ENCODE results near the gene VWA1. TPM values are rescaled to one million over a fixed set of nuclear protein-coding genes. Genes with fewer than 3 reads are reported as not detected.
"Not testable (repeated sequence)": the region's sequence is repeated elsewhere in the genome, so short reads cannot be mapped to it uniquely, and the experiment has no call there.

VWA1 gene
- total and polyA plus RNA-seq, 2 of the 4 experiments (the other 2 are of a cell fraction): 1.1 to 6.1 TPM

- in situ Hi-C loops (cut with MboI; ENCODE audit: low sequenced_read_pairs); H3K27ac ChIP-seq (ENCODE audit: insufficient read depth, low read length); H3K4ac ChIP-seq (ENCODE audit: low read depth, low read length); H3K4me2 ChIP-seq (ENCODE audit: low read depth, low read length); H4K20me1 ChIP-seq (ENCODE audit: insufficient read depth, low read length); CTCF ChIA-PET; H2BK15ac ChIP-seq (ENCODE audit: low read depth, low read length); H3K14ac ChIP-seq (replicated peaks; ENCODE audit: low read depth, low read length); BruUV-seq (replicated peaks); H2AK9ac ChIP-seq (replicated peaks; ENCODE audit: low read depth, low read length, poor library complexity); H3K9me1 ChIP-seq (ENCODE audit: insufficient read depth, low read length); H3K4me3 ChIP-seq (ENCODE audit: insufficient read depth, low read depth, low read length); H3K56ac ChIP-seq (ENCODE audit: extremely low read depth, insufficient read depth, low read length); H2BK5ac ChIP-seq (ENCODE audit: low read depth, low read length, poor library complexity, severe bottlenecking); H2AK5ac ChIP-seq (ENCODE audit: low read depth, low read length); H4K8ac ChIP-seq (ENCODE audit: low read depth in 2 of 2, low read length in 2 of 2); ATAC-seq (ENCODE audit: low read depth); H2BK120ac ChIP-seq (ENCODE audit: low read depth, low read length); H3K18ac ChIP-seq (ENCODE audit: low read depth, low read length); POLR2A ChIA-PET (ENCODE audit: unreplicated experiment); DNase-seq; H2BK20ac ChIP-seq (ENCODE audit: low read depth, low read length); H3K36me3 ChIP-seq (ENCODE audit: control insufficient read depth, insufficient read depth, low read length); H3K23ac ChIP-seq (ENCODE audit: low read depth, low read length); H3K9me3 ChIP-seq (ENCODE audit: control insufficient read depth, insufficient read depth, low read length); intact Hi-C loops (cut with micrococcal nuclease); H3K79me1 ChIP-seq (ENCODE audit: low read depth in 1 of 2, low read length in 2 of 2); H2AFZ ChIP-seq (replicated peaks; ENCODE audit: low read length, poor library complexity); H4K91ac ChIP-seq (ENCODE audit: insufficient read depth, low read depth, low read length); H3K4me1 ChIP-seq (ENCODE audit: control insufficient read depth, insufficient read depth, low read length); dilution Hi-C loops (cut with HindIII; ENCODE audit: low sequenced_read_pairs, unreplicated experiment); H4K5ac ChIP-seq (ENCODE audit: low read depth, low read length); H3K27me3 ChIP-seq (ENCODE audit: control insufficient read depth, insufficient read depth, low read length); H3K9ac ChIP-seq (ENCODE audit: low read depth, low read length): not testable (repeated sequence)
- 70% methylated on average over 2 of the region's 5 CpGs; no CpG with 5 or more reads in 1 of the 2 experiments for WGBS, 2 experiments (ENCODE audit: extremely low coverage in 2 of 2, insufficient read length in 1 of 2)
Measured at GRCh38 chr1:1417396-1417795, 18.1 kb upstream of the VWA1 start.

- H4K20me1 ChIP-seq (ENCODE audit: insufficient read depth, low read length); H3K23ac ChIP-seq (ENCODE audit: low read depth, low read length); H3K9me1 ChIP-seq (ENCODE audit: insufficient read depth, low read length); H3K18ac ChIP-seq (ENCODE audit: low read depth, low read length); H2AK9ac ChIP-seq (replicated peaks; ENCODE audit: low read depth, low read length, poor library complexity); CTCF ChIA-PET; H3K14ac ChIP-seq (replicated peaks; ENCODE audit: low read depth, low read length); H2BK5ac ChIP-seq (ENCODE audit: low read depth, low read length, poor library complexity, severe bottlenecking); ATAC-seq (ENCODE audit: low read depth); H3K4me1 ChIP-seq (ENCODE audit: control insufficient read depth, insufficient read depth, low read length); H3K4me2 ChIP-seq (ENCODE audit: low read depth, low read length); in situ Hi-C loops (cut with MboI; ENCODE audit: low sequenced_read_pairs); BruUV-seq (replicated peaks); H4K91ac ChIP-seq (ENCODE audit: insufficient read depth, low read depth, low read length); H3K56ac ChIP-seq (ENCODE audit: extremely low read depth, insufficient read depth, low read length); H3K27ac ChIP-seq (ENCODE audit: insufficient read depth, low read length); H2BK120ac ChIP-seq (ENCODE audit: low read depth, low read length); H2AFZ ChIP-seq (replicated peaks; ENCODE audit: low read length, poor library complexity); intact Hi-C loops (cut with micrococcal nuclease); POLR2A ChIA-PET (ENCODE audit: unreplicated experiment); H4K5ac ChIP-seq (ENCODE audit: low read depth, low read length); H3K9ac ChIP-seq (ENCODE audit: low read depth, low read length); H2BK20ac ChIP-seq (ENCODE audit: low read depth, low read length); H3K79me1 ChIP-seq (ENCODE audit: low read depth in 1 of 2, low read length in 2 of 2); H3K4me3 ChIP-seq (ENCODE audit: insufficient read depth, low read depth, low read length); H3K36me3 ChIP-seq (ENCODE audit: control insufficient read depth, insufficient read depth, low read length); DNase-seq; dilution Hi-C loops (cut with HindIII; ENCODE audit: low sequenced_read_pairs, unreplicated experiment); H3K4ac ChIP-seq (ENCODE audit: low read depth, low read length); H4K8ac ChIP-seq (ENCODE audit: low read depth in 2 of 2, low read length in 2 of 2); H3K27me3 ChIP-seq (ENCODE audit: control insufficient read depth, insufficient read depth, low read length); H2AK5ac ChIP-seq (ENCODE audit: low read depth, low read length); H2BK15ac ChIP-seq (ENCODE audit: low read depth, low read length); H3K9me3 ChIP-seq (ENCODE audit: control insufficient read depth, insufficient read depth, low read length): not testable (repeated sequence)
- WGBS, 2 experiments (ENCODE audit: extremely low coverage in 2 of 2, insufficient read length in 1 of 2): 86% methylated on average over 17 of the region's 25 CpGs; no CpG with 5 or more reads in 1 of the 2 experiments
Measured at GRCh38 chr1:1417825-1418463, 17.5 kb upstream of the VWA1 start.

Data from IMR-90 (cell line).